SH-SY5Y (cell line): Measurements from ENCODE around the gene MAP3K7.

ENCODE experiments used
- GATA2 ChIP-seq: IDR thresholded peaks from 2 replicates; pipeline ENCODE4 v1.6.1; 2011; ENCODE audit warnings: mild to moderate bottlenecking, low read depth, low read length
- GATA3 ChIP-seq: IDR thresholded peaks from 2 replicates; pipeline ENCODE4 v1.6.1; 2011; ENCODE audit warnings: low read depth, mild to moderate bottlenecking, low read length, moderate library complexity

DNA sequence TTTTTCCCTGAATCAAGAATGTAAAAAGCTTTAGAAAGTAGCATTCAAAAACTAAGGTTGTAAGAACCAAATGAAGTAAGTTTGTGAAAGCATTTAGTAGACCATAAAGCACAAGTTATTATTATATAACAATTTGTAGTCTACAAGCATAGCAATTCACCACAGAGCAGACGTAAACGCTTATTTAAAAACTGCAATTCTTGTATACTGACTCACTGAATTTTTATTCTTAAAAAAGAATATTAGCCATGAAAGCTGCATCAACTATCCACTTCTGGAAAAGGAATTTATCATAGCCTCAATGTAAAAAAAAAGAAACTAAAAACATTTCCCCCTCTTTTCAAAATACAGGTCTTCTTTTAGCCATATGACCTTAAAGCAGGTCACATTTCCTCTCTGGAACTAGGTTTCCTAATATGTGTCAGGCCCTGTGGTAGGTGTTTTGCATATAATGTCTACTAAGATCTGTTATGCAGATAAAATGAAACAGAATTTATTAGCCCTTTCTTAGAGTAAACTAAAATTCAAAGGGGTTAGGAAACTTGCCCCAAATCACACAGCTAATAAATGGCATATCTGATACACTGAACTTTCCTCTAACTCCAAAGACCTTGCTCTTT lies 2.1 kb downstream of the MAP3K7 start:
- TF ChIP-seq GATA3 (no peak), GATA2 (no peak)
